Mesenchymal stem cell (in vitro differentiated cells and primary cell): Measurements from ENCODE around the gene RHOV.

ENCODE experiments used
- DNase-seq: peaks from one replicate; pipeline ENCODE4 v3.0.0-alpha.2; 2013
- H2AFZ ChIP-seq: one replicate; pipeline ENCODE4 v1.6.1; 2013; ENCODE audit warnings: low read depth, mild to moderate bottlenecking, control low read depth, inconsistent platforms, low read length, moderate library complexity
- H2AK5ac ChIP-seq: 2 replicates; pipeline ENCODE4 v1.6.1; 2013; ENCODE audit warnings: low read length, moderate library complexity, mild to moderate bottlenecking, inconsistent platforms; ENCODE audit not compliant: severe bottlenecking
- H2BK120ac ChIP-seq: one replicate; pipeline ENCODE4 v1.6.1; 2013; ENCODE audit warnings: low read depth, mild to moderate bottlenecking, inconsistent platforms, low read length, moderate library complexity
- H2BK12ac ChIP-seq, 2 experiments: one replicate each; pipeline ENCODE4 v1.6.1; 2013; ENCODE audit warnings: inconsistent platforms in 2 of 2, low read length in 2 of 2, mild to moderate bottlenecking in 2 of 2, moderate library complexity in 2 of 2, control low read depth in 1 of 2
- H2BK15ac ChIP-seq: one replicate; pipeline ENCODE4 v1.6.1; 2013; ENCODE audit warnings: mild to moderate bottlenecking, low read depth, inconsistent platforms; ENCODE audit not compliant: poor library complexity, severe bottlenecking
- H2BK5ac ChIP-seq: 2 replicates; pipeline ENCODE4 v1.6.1; 2013; ENCODE audit warnings: low read depth, mild to moderate bottlenecking, low read length, control low read depth, inconsistent platforms; ENCODE audit not compliant: poor library complexity, severe bottlenecking
- H3K14ac ChIP-seq, 2 experiments: one replicate each; pipeline ENCODE4 v1.6.1; 2013; ENCODE audit warnings: inconsistent platforms in 2 of 2, low read length in 2 of 2, control low read depth in 1 of 2, mild to moderate bottlenecking in 1 of 2, moderate library complexity in 1 of 2
- H3K18ac ChIP-seq, 2 experiments: one replicate each; pipeline ENCODE4 v1.6.1; 2013; ENCODE audit warnings: inconsistent platforms in 2 of 2, low read length in 2 of 2, control low read depth in 1 of 2, low read depth in 1 of 2, mild to moderate bottlenecking in 1 of 2
- H3K23ac ChIP-seq, 2 experiments: one replicate each; pipeline ENCODE4 v1.6.1; 2013; ENCODE audit warnings: inconsistent platforms in 2 of 2, low read length in 2 of 2, mild to moderate bottlenecking in 2 of 2, moderate library complexity in 2 of 2, control low read depth in 1 of 2
- H3K27ac ChIP-seq: 2 replicates; pipeline ENCODE4 v1.5.1; 2013; ENCODE audit warnings: mild to moderate bottlenecking, moderate library complexity, low read length, control low read depth, inconsistent platforms; ENCODE audit not compliant: poor library complexity, severe bottlenecking
- H3K27me3 ChIP-seq, 2 experiments: 2 replicates each; pipeline versions ENCODE4 v1.6.1 to v1.7.0; 2013; ENCODE audit warnings: low read length in 2 of 2, mild to moderate bottlenecking in 2 of 2, moderate library complexity in 2 of 2, control low read depth in 1 of 2, inconsistent platforms in 1 of 2; ENCODE audit not compliant: control insufficient read depth in 1 of 2, insufficient read depth in 1 of 2
- H3K36me3 ChIP-seq, 2 experiments: 2 replicates each; pipeline versions ENCODE4 v1.6.1 to v1.7.0; 2013; ENCODE audit warnings: low read length in 2 of 2, control low read depth in 1 of 2, inconsistent platforms in 1 of 2, low read depth in 1 of 2, mild to moderate bottlenecking in 1 of 2; ENCODE audit not compliant: insufficient read depth in 2 of 2, control insufficient read depth in 1 of 2
- H3K4ac ChIP-seq, 2 experiments: one replicate each; pipeline ENCODE4 v1.6.1; 2013; ENCODE audit warnings: inconsistent platforms in 2 of 2, low read length in 2 of 2, mild to moderate bottlenecking in 2 of 2, moderate library complexity in 2 of 2, control low read depth in 1 of 2, low read depth in 1 of 2
- H3K4me1 ChIP-seq: 2 replicates; pipeline ENCODE4 v1.6.1; 2013; ENCODE audit warnings: low read depth, low read length, control low read depth; ENCODE audit not compliant: control insufficient read depth, insufficient read depth
- H3K4me2 ChIP-seq: 2 replicates; pipeline ENCODE4 v1.6.1; 2013; ENCODE audit warnings: low read length, mild to moderate bottlenecking, inconsistent platforms; ENCODE audit not compliant: poor library complexity, severe bottlenecking
- H3K4me3 ChIP-seq, 2 experiments: 2 replicates each; pipeline versions ENCODE4 v1.5.1 to v1.7.0; 2013; ENCODE audit warnings: low read length in 2 of 2, mild to moderate bottlenecking in 2 of 2, control low read depth in 1 of 2, low read depth in 1 of 2; ENCODE audit not compliant: insufficient read depth in 1 of 2
- H3K79me1 ChIP-seq: replicated peaks from 2 replicates; pipeline ENCODE4 v1.6.1; 2013; ENCODE audit warnings: mild to moderate bottlenecking, control low read depth, low read length, inconsistent platforms; ENCODE audit not compliant: poor library complexity, severe bottlenecking
- H3K9ac ChIP-seq: 2 replicates; pipeline ENCODE4 v1.7.0; 2013; ENCODE audit warnings: mild to moderate bottlenecking, low read length, moderate library complexity
- H3K9me3 ChIP-seq: 2 replicates; pipeline ENCODE4 v1.7.0; 2013; ENCODE audit warnings: mild to moderate bottlenecking, low read length; ENCODE audit not compliant: control insufficient read depth
- H4K8ac ChIP-seq: one replicate; pipeline ENCODE4 v1.6.1; 2013; ENCODE audit warnings: inconsistent platforms, mild to moderate bottlenecking, low read length, moderate library complexity
- H4K91ac ChIP-seq: one replicate; pipeline ENCODE4 v1.6.1; 2013; ENCODE audit warnings: mild to moderate bottlenecking, low read length, inconsistent platforms
- WGBS: methylation state at CpG from one replicate; pipeline ENCODE4 v1.1.7; 2013; ENCODE audit warnings: mixed read lengths; 5-methylcytosine and 5-hydroxymethylcytosine counted together

RHOV gene

GRCh38 chr15:40846841-40847222 is 27.2 kb downstream of the RHOV start:
- Histone ChIP-seq H2BK5ac (no peak overlapping the region), H3K4me1 (peaks cover 34% of the 10 kb centered on the region), H2BK15ac (no peak overlapping the region), H3K9me3 (no peaks in the 10 kb centered on the region), H3K4me3 (no peak overlapping the region), H4K91ac (peak overlapping the region; percentile 9), H3K27me3 (peaks cover 0 to 75% of the 10 kb centered on the region in 2 experiments), H3K14ac (no peak overlapping the region), H3K27ac (no peak overlapping the region), H3K18ac (peak overlapping the region in 1 of 2 experiments; percentile 35), H2BK120ac (no peak overlapping the region), H3K79me1 (no peaks in the 10 kb centered on the region), H3K36me3 (no peaks in the 10 kb centered on the region), H3K9ac (no peak overlapping the region), H3K23ac (no peak overlapping the region), H2AFZ (peak overlapping the region; percentile 77), H3K4ac (no peak overlapping the region), H2BK12ac (no peak overlapping the region), H2AK5ac (peak overlapping the region; percentile 11), H4K8ac (no peak overlapping the region), H3K4me2 (no peak overlapping the region)
- no peak for DNase-seq

GRCh38 chr15:40845511-40846284 is 28.3 kb downstream of the RHOV start:
- H2BK12ac ChIP-seq: no peak overlapping the region

GRCh38 chr15:40845036-40845435 is 29.0 kb downstream of the RHOV start:
- Histone ChIP-seq H2BK5ac (no peak overlapping the region), H3K4me2 (peak overlapping the region; percentile 72), H2AK5ac (no peak overlapping the region), H2BK15ac (no peak overlapping the region), H2BK12ac (no peak overlapping the region), H3K4ac (no peak overlapping the region), H3K27me3 (peaks cover 0 to 78% of the 10 kb centered on the region in 2 experiments), H3K27ac (no peak overlapping the region), H3K18ac (no peak overlapping the region), H2AFZ (no peak overlapping the region), H3K4me1 (peaks cover 34% of the 10 kb centered on the region), H3K79me1 (no peaks in the 10 kb centered on the region), H4K91ac (no peak overlapping the region), H3K23ac (no peak overlapping the region), H3K36me3 (no peaks in the 10 kb centered on the region), H3K14ac (no peak overlapping the region), H3K9ac (no peak overlapping the region), H2BK120ac (no peak overlapping the region), H3K4me3 (peak overlapping the region in 1 of 2 experiments; percentile 63), H4K8ac (no peak overlapping the region), H3K9me3 (no peaks in the 10 kb centered on the region)
- no peak for DNase-seq
- 63% methylated on average over 12 of the region's 12 CpGs for WGBS

More at GRCh38 chr15:40845511-40846284, 28.3 kb downstream of the RHOV start:
- H4K8ac ChIP-seq: no peak overlapping the region
- H3K9me3 ChIP-seq: no peaks in the 10 kb centered on the region
- no peak overlapping the region for H3K4me2 ChIP-seq
- H3K9ac ChIP-seq: no peak overlapping the region
- no peak for DNase-seq
- no peak overlapping the region for H2BK120ac ChIP-seq
- peaks cover 34% of the 10 kb centered on the region for H3K4me1 ChIP-seq
- H2BK15ac ChIP-seq: no peak overlapping the region
- no peak overlapping the region for H3K27ac ChIP-seq
- H2BK5ac ChIP-seq: no peak overlapping the region
- H3K27me3 ChIP-seq: peaks cover 0 to 81% of the 10 kb centered on the region in 2 experiments
- 76% methylated on average over 8 of the region's 8 CpGs for WGBS
- H3K36me3 ChIP-seq: no peaks in the 10 kb centered on the region
- H3K4me3 ChIP-seq: no peak overlapping the region
- no peak overlapping the region for H2AK5ac ChIP-seq
- no peak overlapping the region for H3K23ac ChIP-seq
- no peak overlapping the region for H4K91ac ChIP-seq
- no peak overlapping the region for H2AFZ ChIP-seq
- no peak overlapping the region for H3K18ac ChIP-seq
- H3K14ac ChIP-seq: no peak overlapping the region
- H3K79me1 ChIP-seq: no peaks in the 10 kb centered on the region
- no peak overlapping the region for H3K4ac ChIP-seq

- H2AK5ac ChIP-seq: no peak overlapping the region
- no peak overlapping the region for H4K8ac ChIP-seq
- H3K27ac ChIP-seq: no peak overlapping the region
- no peaks in the 10 kb centered on the region for H3K9me3 ChIP-seq
- no peak overlapping the region for H2BK5ac ChIP-seq
- no peaks in the 10 kb centered on the region for H3K79me1 ChIP-seq
- peaks cover 34% of the 10 kb centered on the region for H3K4me1 ChIP-seq
- H3K14ac ChIP-seq: peak overlapping the region in 1 of 2 experiments; percentile 11
- peak overlapping the region; percentile 12 for H4K91ac ChIP-seq
- H3K27me3 ChIP-seq: peaks cover 0 to 76% of the 10 kb centered on the region in 2 experiments
- H2BK15ac ChIP-seq: no peak overlapping the region
- peak overlapping the region; percentile 63 to 64 for H3K4me3 ChIP-seq
- H3K9ac ChIP-seq: no peak overlapping the region
- peak overlapping the region in 1 of 2 experiments; percentile 15 for H2BK12ac ChIP-seq
- no peaks in the 10 kb centered on the region for H3K36me3 ChIP-seq
- peak; percentile 24 for DNase-seq
- peak overlapping the region; percentile 81 for H2AFZ ChIP-seq
- peak overlapping the region in 1 of 2 experiments; percentile 36 for H3K23ac ChIP-seq
- H2BK120ac ChIP-seq: no peak overlapping the region
- no peak overlapping the region for H3K4ac ChIP-seq
- 9% methylated on average over 28 of the region's 28 CpGs for WGBS
- H3K4me2 ChIP-seq: peak overlapping the region; percentile 72
- peak overlapping the region in 1 of 2 experiments; percentile 18 for H3K18ac ChIP-seq
Observed at GRCh38 chr15:40844696-40845030, 29.4 kb downstream of the RHOV start.
